ENCODE measurements around the gene UNC5C. TPM values are rescaled to one million over a fixed set of nuclear protein-coding genes. Genes with fewer than 3 reads are reported as not detected.
A peak's percentile ranks its signal among the peaks of the same experiment; 100 is the strongest.

UNC5C gene
- total and polyA plus RNA-seq, 10 of the 15 experiments (the other 5 are each of a cell fraction or from before 2014, with no cell fraction given): 0.02 to 2.0 (median 0.15) TPM; not detected in 1

DNA sequence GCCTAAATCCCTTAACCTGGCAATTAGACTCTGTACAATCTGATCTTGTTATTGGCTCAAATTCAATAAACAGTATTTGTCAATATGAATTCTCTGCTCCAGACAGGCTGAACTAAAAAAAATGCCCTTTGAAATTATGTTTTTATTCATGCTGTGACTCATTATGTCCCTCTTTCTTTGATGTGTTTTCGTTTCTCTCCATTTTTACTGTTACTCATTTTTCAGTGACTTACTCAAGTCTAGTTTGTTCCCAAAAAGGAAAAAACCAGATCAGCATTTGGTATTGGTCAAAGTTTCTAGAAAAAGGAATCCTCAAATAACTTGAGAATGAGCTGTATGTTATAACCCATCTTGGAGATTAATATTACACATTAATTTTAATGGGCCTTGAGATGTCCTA, 40.4 kb downstream of the UNC5C start:
- H3K79me2 ChIP-seq (ENCODE audit: control insufficient read depth, insufficient read depth, low read length): no peaks in the 10 kb centered on the region
- intact Hi-C loops (cut with micrococcal nuclease; ENCODE audit: unreplicated experiment): loop anchor here (5.0 kb wide), 1 partner anchor 529 kb away; no protein-coding TSS in a partner anchor
- no peak overlapping the region for H3K9ac ChIP-seq (ENCODE audit: control insufficient read depth, insufficient read depth, low read length)
- H2AFZ ChIP-seq (ENCODE audit: control insufficient read depth, low read depth, low read length): no peak overlapping the region
- FAIRE-seq (no peak), DNase-seq (ENCODE audit: low read depth, low spot score) (no peak), ATAC-seq (peak; percentile 42)
- TF ChIP-seq, protein P1, sequence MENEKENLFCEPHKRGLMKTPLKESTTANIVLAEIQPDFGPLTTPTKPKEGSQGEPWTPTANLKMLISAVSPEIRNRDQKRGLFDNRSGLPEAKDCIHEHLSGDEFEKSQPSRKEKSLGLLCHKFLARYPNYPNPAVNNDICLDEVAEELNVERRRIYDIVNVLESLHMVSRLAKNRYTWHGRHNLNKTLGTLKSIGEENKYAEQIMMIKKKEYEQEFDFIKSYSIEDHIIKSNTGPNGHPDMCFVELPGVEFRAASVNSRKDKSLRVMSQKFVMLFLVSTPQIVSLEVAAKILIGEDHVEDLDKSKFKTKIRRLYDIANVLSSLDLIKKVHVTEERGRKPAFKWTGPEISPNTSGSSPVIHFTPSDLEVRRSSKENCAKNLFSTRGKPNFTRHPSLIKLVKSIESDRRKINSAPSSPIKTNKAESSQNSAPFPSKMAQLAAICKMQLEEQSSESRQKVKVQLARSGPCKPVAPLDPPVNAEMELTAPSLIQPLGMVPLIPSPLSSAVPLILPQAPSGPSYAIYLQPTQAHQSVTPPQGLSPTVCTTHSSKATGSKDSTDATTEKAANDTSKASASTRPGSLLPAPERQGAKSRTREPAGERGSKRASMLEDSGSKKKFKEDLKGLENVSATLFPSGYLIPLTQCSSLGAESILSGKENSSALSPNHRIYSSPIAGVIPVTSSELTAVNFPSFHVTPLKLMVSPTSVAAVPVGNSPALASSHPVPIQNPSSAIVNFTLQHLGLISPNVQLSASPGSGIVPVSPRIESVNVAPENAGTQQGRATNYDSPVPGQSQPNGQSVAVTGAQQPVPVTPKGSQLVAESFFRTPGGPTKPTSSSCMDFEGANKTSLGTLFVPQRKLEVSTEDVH (IDR thresholded peaks at IDR 0.05; ENCODE audit: low read depth, partially characterized antibody): no peak
- TF ChIP-seq, protein P2, sequence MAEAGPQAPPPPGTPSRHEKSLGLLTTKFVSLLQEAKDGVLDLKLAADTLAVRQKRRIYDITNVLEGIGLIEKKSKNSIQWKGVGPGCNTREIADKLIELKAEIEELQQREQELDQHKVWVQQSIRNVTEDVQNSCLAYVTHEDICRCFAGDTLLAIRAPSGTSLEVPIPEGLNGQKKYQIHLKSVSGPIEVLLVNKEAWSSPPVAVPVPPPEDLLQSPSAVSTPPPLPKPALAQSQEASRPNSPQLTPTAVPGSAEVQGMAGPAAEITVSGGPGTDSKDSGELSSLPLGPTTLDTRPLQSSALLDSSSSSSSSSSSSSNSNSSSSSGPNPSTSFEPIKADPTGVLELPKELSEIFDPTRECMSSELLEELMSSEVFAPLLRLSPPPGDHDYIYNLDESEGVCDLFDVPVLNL (IDR thresholded peaks at IDR 0.05; ENCODE audit: low read depth, low read length): no peak
- TF ChIP-seq BHLHE40 (IDR thresholded peaks at IDR 0.05; ENCODE audit: borderline replicate concordance in 1 of 2, low read depth in 2 of 2, low read length in 1 of 2): no peak
- TF ChIP-seq, protein P3, sequence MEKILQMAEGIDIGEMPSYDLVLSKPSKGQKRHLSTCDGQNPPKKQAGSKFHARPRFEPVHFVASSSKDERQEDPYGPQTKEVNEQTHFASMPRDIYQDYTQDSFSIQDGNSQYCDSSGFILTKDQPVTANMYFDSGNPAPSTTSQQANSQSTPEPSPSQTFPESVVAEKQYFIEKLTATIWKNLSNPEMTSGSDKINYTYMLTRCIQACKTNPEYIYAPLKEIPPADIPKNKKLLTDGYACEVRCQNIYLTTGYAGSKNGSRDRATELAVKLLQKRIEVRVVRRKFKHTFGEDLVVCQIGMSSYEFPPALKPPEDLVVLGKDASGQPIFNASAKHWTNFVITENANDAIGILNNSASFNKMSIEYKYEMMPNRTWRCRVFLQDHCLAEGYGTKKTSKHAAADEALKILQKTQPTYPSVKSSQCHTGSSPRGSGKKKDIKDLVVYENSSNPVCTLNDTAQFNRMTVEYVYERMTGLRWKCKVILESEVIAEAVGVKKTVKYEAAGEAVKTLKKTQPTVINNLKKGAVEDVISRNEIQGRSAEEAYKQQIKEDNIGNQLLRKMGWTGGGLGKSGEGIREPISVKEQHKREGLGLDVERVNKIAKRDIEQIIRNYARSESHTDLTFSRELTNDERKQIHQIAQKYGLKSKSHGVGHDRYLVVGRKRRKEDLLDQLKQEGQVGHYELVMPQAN (conservative IDR thresholded peaks at IDR 0.05): no peak
- no peak for TF ChIP-seq CHD2 (IDR thresholded peaks at IDR 0.05; ENCODE audit: borderline replicate concordance, low read depth, low read length)
- TF ChIP-seq LARP7 (IDR thresholded peaks at IDR 0.05): no peak
- no peak for TF ChIP-seq POLR2AphosphoS5 (IDR thresholded peaks at IDR 0.05; ENCODE audit: low read length)
- TF ChIP-seq MXI1 (IDR thresholded peaks at IDR 0.05; ENCODE audit: low read depth, low read length): no peak
- TF ChIP-seq, protein P4, sequence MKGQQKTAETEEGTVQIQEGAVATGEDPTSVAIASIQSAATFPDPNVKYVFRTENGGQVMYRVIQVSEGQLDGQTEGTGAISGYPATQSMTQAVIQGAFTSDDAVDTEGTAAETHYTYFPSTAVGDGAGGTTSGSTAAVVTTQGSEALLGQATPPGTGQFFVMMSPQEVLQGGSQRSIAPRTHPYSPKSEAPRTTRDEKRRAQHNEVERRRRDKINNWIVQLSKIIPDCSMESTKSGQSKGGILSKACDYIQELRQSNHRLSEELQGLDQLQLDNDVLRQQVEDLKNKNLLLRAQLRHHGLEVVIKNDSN (IDR thresholded peaks at IDR 0.05; ENCODE audit: borderline replicate concordance, extremely low read length, insufficient read depth, low read depth, low read length): no peak
- TF ChIP-seq YY1 (IDR thresholded peaks at IDR 0.05; ENCODE audit: low read depth, low read length): no peak
- TF ChIP-seq CHD4 (IDR thresholded peaks at IDR 0.05): no peak
- TF ChIP-seq, protein P5, sequence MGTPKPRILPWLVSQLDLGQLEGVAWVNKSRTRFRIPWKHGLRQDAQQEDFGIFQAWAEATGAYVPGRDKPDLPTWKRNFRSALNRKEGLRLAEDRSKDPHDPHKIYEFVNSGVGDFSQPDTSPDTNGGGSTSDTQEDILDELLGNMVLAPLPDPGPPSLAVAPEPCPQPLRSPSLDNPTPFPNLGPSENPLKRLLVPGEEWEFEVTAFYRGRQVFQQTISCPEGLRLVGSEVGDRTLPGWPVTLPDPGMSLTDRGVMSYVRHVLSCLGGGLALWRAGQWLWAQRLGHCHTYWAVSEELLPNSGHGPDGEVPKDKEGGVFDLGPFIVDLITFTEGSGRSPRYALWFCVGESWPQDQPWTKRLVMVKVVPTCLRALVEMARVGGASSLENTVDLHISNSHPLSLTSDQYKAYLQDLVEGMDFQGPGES (IDR thresholded peaks at IDR 0.05): no peak
- TF ChIP-seq MYB (IDR thresholded peaks at IDR 0.05; ENCODE audit: borderline replicate concordance, low read depth, low read length): no peak
- TF ChIP-seq KDM1A (IDR thresholded peaks at IDR 0.05; ENCODE audit: borderline replicate concordance): no peak
- TF ChIP-seq CHD1 (IDR thresholded peaks at IDR 0.05; ENCODE audit: low read depth, low read length): no peak
- H3K4me3 ChIP-seq: no peak overlapping the region
- no peaks in the 10 kb centered on the region for H3K4me1 ChIP-seq (ENCODE audit: control insufficient read depth, insufficient read depth, low read length)
- in situ Hi-C loops (cut with MboI): no loop called here
- WGBS (ENCODE audit: insufficient coverage, insufficient replicate concordance, low lambda C conversion rate, missing lambda C conversion rate): no CpG with 5 or more reads among the region's 1 CpG
- no peaks in the 10 kb centered on the region for H3K27me3 ChIP-seq (replicated peaks in 1 of 2; ENCODE audit: control insufficient read depth in 2 of 2, insufficient read depth in 2 of 2, low read length in 1 of 2)
- ChIA-PET CTCF (interaction anchor here (1.0 to 7.4 kb wide), 5 partner anchors 16 to 529 kb away, joined by 3 to 87 read pairs (median 3); partner anchors contain the start of gene UNC5C), RAD21 (ENCODE audit: unreplicated experiment) (interaction anchor here (1.3 to 6.9 kb wide), 3 partner anchors 8 to 35 kb away, joined by 3 to 63 read pairs (median 3); no protein-coding TSS in a partner anchor), SMC1A (ENCODE audit: uncharacterized antibody, unreplicated experiment) (interaction anchor here (1.0 to 7.6 kb wide), 3 partner anchors 12 to 36 kb away, joined by 3 to 89 read pairs (median 3); partner anchors contain the start of gene UNC5C), POLR2A (no interaction called here)
- BruUV-seq (replicated peaks): no TSS peak
- H3K27ac ChIP-seq (ENCODE audit: control insufficient read depth, insufficient read depth): no peak overlapping the region
- no peaks in the 10 kb centered on the region for H4K20me1 ChIP-seq (ENCODE audit: control insufficient read depth, insufficient read depth)
- H3K36me3 ChIP-seq (ENCODE audit: control insufficient read depth in 2 of 2, insufficient read depth in 2 of 2, low read length in 1 of 2): no peaks in the 10 kb centered on the region
- no peaks in the 10 kb centered on the region for H3K9me3 ChIP-seq (replicated peaks; ENCODE audit: control insufficient read depth, insufficient read depth, low read length)
- no peak overlapping the region for H3K4me2 ChIP-seq (ENCODE audit: control insufficient read depth, insufficient read depth)

Data from GM12878 (cell line).